SK-N-MC (cell line): ENCODE data around the gene ARSB.

Experiments
- EZH2 ChIP-seq: fragments of 200-600 bp; sonication (generic); IDR thresholded peaks from one replicate; pipeline ENCODE4 v1.6.1; 2017; ENCODE audit warnings: antibody characterized with exemption
- POLR2AphosphoS5 ChIP-seq: IDR thresholded peaks from 2 replicates; pipeline ENCODE4 v1.6.1; 2012; ENCODE audit warnings: mild to moderate bottlenecking, low read depth, low read length, borderline replicate concordance

GRCh38 chr5:78916044-78916443 lies 69.1 kb downstream of the ARSB start:
- TF ChIP-seq EZH2 (no peak), POLR2AphosphoS5 (no peak)
